ENCODE measurements around the gene NUDT3.

GRCh38 chr6:34435916-34436315, 43.4 kb upstream of the NUDT3 start:
- no peak for TF ChIP-seq CTCF (conservative IDR thresholded peaks at IDR 0.05)
- TF ChIP-seq ZFX (IDR thresholded peaks at IDR 0.05): no peak
